Mucosa of rectum (tissue), 2 donors: ENCODE data around the gene KIAA0513.

ENCODE experiments used
- H3K27ac ChIP-seq, 2 donors: one replicate each; pipeline ENCODE4 v1.7.0; 2013; ENCODE audit warnings: inconsistent platforms in 2 of 2, low read depth in 2 of 2, low read length in 2 of 2
- H3K27me3 ChIP-seq, 2 donors: one replicate each; pipeline ENCODE4 v1.7.0; 2013; ENCODE audit warnings: low read length in 2 of 2; ENCODE audit not compliant: control insufficient read depth in 2 of 2, insufficient read depth in 2 of 2
- H3K36me3 ChIP-seq, 2 donors: one replicate each; pipeline ENCODE4 v1.7.0; 2013; ENCODE audit warnings: low read length in 2 of 2; ENCODE audit not compliant: control insufficient read depth in 2 of 2, insufficient read depth in 2 of 2
- H3K4me1 ChIP-seq, 2 donors: one replicate each; pipeline ENCODE4 v1.7.0; 2013; ENCODE audit warnings: low read length in 2 of 2, mild to moderate bottlenecking in 1 of 2; ENCODE audit not compliant: control insufficient read depth in 2 of 2, insufficient read depth in 2 of 2
- H3K4me3 ChIP-seq, 2 donors: one replicate each; pipeline ENCODE4 v1.7.0; 2013; ENCODE audit warnings: low read length in 2 of 2
- H3K9ac ChIP-seq, 2 donors: one replicate each; pipeline ENCODE4 v1.7.0; 2013; ENCODE audit warnings: low read length in 2 of 2, low read depth in 1 of 2, mild to moderate bottlenecking in 1 of 2
- H3K9me3 ChIP-seq, 2 donors: one replicate each; pipeline ENCODE4 v1.7.0; 2013; ENCODE audit warnings: low read length in 2 of 2; ENCODE audit not compliant: control insufficient read depth in 2 of 2
- donor health status: healthy.
- donor health status: Normal muscosa, but diverticular disease.

The KIAA0513 gene

DNA sequence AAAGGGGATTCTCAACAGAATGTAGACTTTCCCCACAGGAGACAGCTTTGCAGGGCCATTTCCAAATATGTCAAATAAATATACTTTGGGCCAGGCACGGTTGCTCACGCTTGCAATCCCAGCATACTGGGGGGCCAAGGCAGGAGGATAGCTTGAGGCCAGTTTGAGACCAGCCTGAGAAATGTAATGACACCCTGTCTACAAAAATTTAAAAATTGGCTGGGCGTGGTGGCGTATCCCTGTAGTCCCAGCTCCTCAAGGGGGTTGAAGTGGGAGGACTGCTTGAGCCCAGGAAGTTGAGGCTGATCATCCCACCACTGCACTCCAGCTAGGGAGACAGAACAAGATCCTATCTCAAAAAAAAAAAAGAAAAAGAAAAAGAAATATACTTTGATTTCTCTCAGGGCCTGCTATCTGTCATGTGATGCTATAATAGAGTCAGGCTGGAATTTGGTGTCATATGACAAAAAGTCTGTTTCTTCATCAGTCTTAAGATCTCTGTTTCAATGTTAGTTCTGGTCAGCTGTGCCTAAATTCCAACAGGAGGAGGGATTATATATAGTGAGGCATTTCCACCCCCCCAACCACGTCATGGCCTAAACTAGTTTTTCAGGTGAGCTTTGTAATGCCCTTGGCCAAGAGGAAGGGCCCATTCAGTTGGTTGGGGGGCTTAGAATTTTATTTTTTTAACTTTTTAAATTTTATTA is 12.0 kb upstream of the KIAA0513 start:
- H3K9me3 ChIP-seq = no peaks in the 10 kb centered on the region
- no peak overlapping the region for H3K4me3 ChIP-seq
- H3K36me3 ChIP-seq = no peaks in the 10 kb centered on the region
- H3K9ac ChIP-seq = no peak overlapping the region
- H3K4me1 ChIP-seq = peaks cover 5 to 22% of the 10 kb centered on the region in 2 donors
- H3K27ac ChIP-seq = no peak overlapping the region
- no peaks in the 10 kb centered on the region for H3K27me3 ChIP-seq

DNA sequence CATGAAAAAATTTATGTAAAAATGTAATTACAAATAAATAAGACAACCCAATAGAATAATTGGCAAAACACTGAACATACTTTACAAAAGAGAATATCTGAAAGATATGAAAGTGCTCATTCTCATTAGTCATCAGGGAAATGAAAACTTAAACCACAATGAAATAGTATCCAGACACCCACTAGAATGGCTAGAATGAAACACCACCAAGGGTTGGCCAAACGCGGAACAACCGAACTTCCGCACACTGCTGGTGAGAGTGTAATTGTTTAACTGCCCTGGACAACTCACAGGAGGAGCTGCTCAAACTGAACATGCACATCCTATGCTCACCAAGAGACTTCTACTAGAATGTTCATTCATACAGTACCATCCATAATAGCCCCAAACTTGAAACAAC is 10.4 kb upstream of the KIAA0513 start:
- Histone ChIP-seq H3K4me3 (no peak overlapping the region), H3K4me1 (peaks cover 5 to 19% of the 10 kb centered on the region in 2 donors), H3K27me3 (no peaks in the 10 kb centered on the region), H3K9me3 (no peaks in the 10 kb centered on the region), H3K36me3 (no peaks in the 10 kb centered on the region), H3K27ac (no peak overlapping the region), H3K9ac (no peak overlapping the region)

DNA sequence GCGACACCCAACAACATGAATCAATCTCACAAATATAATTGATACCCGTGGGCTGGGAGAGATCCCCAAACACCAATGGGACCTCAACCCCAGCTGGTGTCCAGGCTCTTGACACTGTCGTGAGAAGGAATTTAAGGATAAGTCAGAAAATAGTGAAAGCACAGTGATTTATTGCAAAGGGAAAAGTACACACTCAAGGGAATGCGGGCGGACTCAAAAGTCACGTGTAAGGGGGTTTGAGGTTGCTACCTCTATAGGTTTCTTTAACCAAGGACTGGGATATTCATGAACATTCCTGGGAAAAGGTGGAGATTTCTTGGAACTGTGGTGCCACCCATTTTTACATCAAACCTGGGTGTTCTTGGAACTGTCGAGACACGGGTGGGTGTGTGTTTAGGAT is 10.0 kb upstream of the KIAA0513 start:
- H3K27ac ChIP-seq = no peak overlapping the region
- no peak overlapping the region for H3K9ac ChIP-seq
- H3K4me3 ChIP-seq = no peak overlapping the region
- no peaks in the 10 kb centered on the region for H3K36me3 ChIP-seq
- H3K27me3 ChIP-seq = no peaks in the 10 kb centered on the region
- H3K4me1 ChIP-seq = peaks cover 5 to 19% of the 10 kb centered on the region in 2 donors
- H3K9me3 ChIP-seq = no peaks in the 10 kb centered on the region

DNA sequence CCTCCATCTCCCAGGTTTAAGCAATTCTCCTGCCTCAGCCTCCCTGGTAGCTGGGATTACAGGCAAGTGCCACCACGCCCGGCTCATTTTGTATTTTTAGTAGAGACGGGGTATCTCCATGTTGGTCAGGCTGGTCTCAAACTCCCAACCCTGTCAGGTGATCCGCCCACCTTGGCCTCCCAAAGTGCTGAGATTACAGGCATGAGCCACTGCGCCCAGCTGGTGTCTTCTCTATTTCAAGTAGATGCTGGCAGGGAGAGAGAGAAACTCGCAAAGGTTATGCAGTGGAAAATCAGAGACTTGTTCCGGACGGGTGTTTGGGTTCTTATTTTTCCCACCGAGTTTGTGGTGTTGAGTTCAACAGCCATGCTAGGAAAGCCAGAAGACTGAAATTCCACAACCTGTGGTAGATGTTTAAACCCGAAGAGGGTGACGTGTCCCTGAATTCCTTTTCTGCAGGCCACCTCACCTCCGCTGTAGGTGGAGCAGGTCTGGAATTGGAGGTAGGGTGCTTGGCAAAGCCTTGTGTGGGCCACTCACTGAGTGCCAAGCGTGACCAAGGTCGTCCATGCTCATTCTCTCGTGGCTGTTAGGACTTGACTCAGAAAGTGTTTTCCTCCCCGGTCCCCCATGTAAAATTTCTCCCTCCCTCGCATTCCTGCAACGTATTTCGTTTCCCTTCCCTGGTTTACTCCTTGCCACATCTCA is 8.9 kb upstream of the KIAA0513 start:
- Histone ChIP-seq H3K27ac (no peak overlapping the region), H3K4me3 (no peak overlapping the region), H3K4me1 (peaks cover 3 to 19% of the 10 kb centered on the region in 2 donors), H3K9ac (no peak overlapping the region), H3K9me3 (no peaks in the 10 kb centered on the region), H3K27me3 (no peaks in the 10 kb centered on the region), H3K36me3 (no peaks in the 10 kb centered on the region)

DNA sequence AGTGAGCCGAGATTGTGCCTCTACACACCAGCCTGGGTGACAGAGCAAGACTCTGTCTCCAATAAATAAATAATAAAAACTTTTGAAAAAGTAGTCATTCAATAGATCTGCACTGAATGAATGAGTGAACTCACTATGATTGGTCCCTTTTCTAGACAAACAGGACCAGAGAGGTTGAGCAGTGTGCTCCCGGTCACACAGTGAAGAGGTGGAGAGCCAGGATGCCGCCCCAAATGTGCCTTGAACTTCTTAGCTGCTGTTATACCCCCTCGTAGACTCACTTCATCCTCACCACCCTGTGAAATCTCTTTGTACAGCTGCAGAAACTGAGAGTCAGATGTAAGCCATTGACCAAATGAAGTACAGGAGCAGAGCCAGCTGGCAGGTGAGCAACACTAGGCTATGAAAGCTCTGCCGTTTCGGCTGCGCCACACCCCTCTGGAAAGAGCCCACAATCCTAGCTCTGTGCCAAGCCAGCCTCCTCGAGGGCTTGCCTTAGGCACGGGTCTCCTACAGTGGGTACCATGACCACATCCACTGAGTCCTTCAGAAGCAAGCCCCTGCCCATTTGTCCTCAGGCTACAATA is 7.8 kb upstream of the KIAA0513 start:
- Histone ChIP-seq H3K27me3 (no peaks in the 10 kb centered on the region), H3K9me3 (no peaks in the 10 kb centered on the region), H3K9ac (no peak overlapping the region), H3K4me3 (no peak overlapping the region), H3K27ac (no peak overlapping the region), H3K36me3 (no peaks in the 10 kb centered on the region), H3K4me1 (peaks cover 0 to 11% of the 10 kb centered on the region in 2 donors)

DNA sequence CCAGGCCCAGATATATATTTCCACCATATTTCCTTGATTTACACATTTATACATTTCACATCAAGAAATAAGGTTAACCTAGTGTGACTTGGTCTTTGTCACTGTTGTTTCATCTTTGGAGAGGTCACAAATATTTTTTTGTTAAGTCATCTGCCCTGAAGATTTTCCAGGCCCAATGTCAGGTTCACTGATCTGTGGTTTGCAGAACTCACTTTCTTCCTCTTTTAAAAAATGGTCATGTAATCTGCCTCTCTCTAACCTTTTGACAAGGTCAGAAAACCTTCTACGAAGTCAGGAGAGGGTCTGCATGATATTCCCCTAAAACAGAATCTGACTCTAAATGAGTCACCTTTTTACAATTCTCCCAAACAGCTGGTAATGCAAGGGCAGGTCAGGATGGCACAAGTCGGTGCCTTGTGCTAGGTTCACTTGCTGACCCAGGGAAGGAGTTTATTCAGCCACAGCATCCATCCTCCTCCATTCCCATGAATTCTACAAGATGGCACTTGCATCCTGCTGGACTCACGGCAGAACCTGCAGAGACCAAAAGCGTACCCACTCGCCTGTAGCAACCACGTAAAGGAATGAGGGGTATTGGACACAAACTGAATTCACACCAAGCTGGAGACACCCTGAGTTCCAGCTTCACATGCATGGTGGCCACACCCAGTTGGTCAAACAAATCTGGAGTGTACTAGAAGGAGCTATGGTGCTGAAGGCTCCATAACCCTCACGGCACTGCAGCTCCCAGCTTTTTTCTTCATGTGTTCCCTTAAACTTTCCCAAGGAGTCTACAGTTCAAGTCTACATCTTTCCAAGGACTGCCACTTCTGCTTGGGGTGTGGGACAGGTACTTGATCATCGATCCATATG is 1.6 kb upstream of the KIAA0513 start:
- Histone ChIP-seq H3K4me3 (peak overlapping the region; percentile 72 to 93), H3K36me3 (no peaks in the 10 kb centered on the region), H3K4me1 (peaks cover 26 to 45% of the 10 kb centered on the region in 2 donors), H3K9me3 (no peaks in the 10 kb centered on the region), H3K9ac (peak overlapping the region; percentile 74 to 95), H3K27ac (peak overlapping the region; percentile 79 to 88), H3K27me3 (no peaks in the 10 kb centered on the region)

DNA sequence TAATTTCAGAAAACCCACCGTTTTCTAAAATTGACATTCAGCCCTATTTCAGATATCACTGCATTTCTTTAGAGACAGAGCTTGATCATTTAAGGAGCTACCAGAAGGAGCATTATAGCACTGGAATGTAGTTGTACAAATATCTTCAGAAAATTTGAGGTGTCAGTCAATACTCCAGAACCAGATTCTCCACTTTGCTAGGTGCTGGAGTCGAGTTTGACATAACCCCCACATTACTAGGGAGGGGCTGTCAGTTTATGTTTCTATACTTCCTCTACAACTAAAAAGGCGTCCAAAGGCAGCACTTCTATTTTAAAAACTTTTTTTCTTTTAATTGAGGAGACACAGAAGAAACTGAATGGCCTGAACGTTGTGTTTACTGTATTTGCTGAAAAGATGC is 892 bp upstream of the KIAA0513 start:
- peak overlapping the region; percentile 79 to 88 for H3K27ac ChIP-seq
- peaks cover 26 to 48% of the 10 kb centered on the region in 2 donors for H3K4me1 ChIP-seq
- peak overlapping the region; percentile 74 to 95 for H3K9ac ChIP-seq
- H3K9me3 ChIP-seq = no peaks in the 10 kb centered on the region
- peak overlapping the region; percentile 72 to 93 for H3K4me3 ChIP-seq
- peaks cover 2 to 3% of the 10 kb centered on the region in 2 donors for H3K36me3 ChIP-seq
- no peaks in the 10 kb centered on the region for H3K27me3 ChIP-seq

DNA sequence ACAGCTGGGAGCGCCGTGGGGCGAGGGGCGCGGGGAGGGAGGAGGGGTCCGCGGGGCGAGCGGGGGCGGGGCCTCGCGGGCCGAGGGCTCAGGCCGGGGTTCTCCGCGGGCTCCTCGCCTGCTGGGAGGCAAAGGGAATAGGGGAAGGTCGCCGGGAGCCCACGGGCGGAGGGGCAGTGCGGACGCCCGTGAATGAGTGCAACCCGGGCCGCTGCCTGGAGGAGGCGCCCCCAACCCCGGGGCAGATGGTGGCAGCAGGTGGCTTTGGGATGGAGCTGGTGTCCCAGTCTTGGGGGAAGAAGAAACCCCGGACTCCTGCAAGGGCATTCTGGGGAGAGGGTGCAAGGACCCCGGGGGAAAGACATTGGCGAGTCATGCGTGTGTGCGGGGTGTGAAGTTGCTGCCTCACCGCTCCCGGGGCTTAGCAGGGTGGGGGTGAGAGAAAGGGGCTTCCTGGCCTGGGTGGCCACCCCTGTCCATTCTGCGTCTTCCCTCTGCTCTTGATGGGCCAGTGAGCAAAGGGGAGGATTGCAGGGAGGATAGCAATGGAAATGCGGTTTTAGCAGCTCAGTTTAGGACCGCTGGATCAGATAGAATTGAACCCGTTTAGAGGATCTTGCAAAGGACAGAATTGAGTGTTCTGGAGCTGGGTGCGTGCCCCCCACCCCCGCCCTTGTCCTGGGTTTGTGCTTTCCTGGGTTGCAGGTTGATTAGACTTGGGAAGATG is 526 bp downstream of the KIAA0513 start:
- Histone ChIP-seq H3K27me3 (no peaks in the 10 kb centered on the region), H3K9me3 (no peaks in the 10 kb centered on the region), H3K36me3 (peaks cover 3 to 7% of the 10 kb centered on the region in 2 donors), H3K27ac (peak overlapping the region; percentile 79 to 88), H3K9ac (peak overlapping the region; percentile 74 to 82), H3K4me3 (peak overlapping the region; percentile 72 to 93), H3K4me1 (peaks cover 26 to 48% of the 10 kb centered on the region in 2 donors)

DNA sequence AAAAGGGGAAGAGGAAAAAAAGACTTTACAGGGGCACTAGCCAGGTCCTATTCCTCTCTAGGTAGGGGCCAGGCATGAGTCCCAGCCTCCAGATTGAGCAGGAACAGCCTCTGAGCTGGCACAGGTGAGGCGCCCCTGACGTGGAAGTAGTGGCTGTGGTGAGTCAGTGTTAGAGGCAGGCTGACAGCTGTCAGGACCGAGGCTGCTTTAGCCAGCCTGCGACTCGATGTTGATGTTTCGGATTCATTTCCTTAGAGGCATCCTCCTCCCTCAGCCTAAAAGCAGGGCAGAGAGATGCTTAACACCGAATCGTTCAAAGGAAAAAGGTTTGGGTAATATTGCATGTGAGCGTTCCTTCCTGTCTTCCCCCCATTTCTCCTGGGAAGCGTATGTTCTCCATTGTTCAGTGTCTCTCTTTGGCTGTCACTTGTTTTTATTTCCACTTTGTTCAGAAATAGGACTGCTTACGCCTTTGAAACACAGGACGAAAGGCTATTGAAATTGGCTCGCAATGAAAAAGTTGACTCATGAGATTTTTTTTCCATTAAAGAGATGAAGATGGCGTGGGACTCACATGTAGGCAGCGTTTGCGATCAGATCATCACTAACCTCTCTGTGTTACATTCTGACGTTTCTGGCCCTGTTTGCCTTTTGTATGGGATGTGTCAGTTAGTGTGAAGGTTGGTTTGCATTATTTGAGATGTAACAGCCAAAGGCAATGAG is 1.3 kb downstream of the KIAA0513 start:
- H3K9ac ChIP-seq = peak overlapping the region; percentile 38 to 74
- H3K4me1 ChIP-seq = peaks cover 26 to 48% of the 10 kb centered on the region in 2 donors
- H3K27me3 ChIP-seq = no peaks in the 10 kb centered on the region
- peak overlapping the region; percentile 79 to 88 for H3K27ac ChIP-seq
- no peaks in the 10 kb centered on the region for H3K9me3 ChIP-seq
- H3K36me3 ChIP-seq = peaks cover 3 to 7% of the 10 kb centered on the region in 2 donors
- peak overlapping the region; percentile 72 to 93 for H3K4me3 ChIP-seq
